Ishikawa (cell line): ENCODE results near the gene BMX.

Experiments
- MAX ChIP-seq: IDR thresholded peaks from 2 replicates; pipeline ENCODE4 v1.6.1; 2012
- RAD21 ChIP-seq: IDR thresholded peaks from 2 replicates; pipeline ENCODE4 v1.6.1; 2012; ENCODE audit warnings: low read depth
- REST ChIP-seq: IDR thresholded peaks from 2 replicates; pipeline ENCODE4 v1.6.1; 2012; ENCODE audit warnings: low read depth, mild to moderate bottlenecking
- TCF12 ChIP-seq: IDR thresholded peaks from 2 replicates; pipeline ENCODE4 v1.6.1; 2012; ENCODE audit warnings: low read depth
- YY1 ChIP-seq: IDR thresholded peaks from 2 replicates; pipeline ENCODE4 v1.6.1; 2012; ENCODE audit warnings: low read depth

GRCh38 chrX:15475486-15475885, 25.1 kb upstream of the BMX start:
- TF ChIP-seq REST (no peak), RAD21 (no peak), YY1 (no peak), TCF12 (no peak), MAX (no peak)
